ENCODE results near the gene PYHIN1. TPM values are rescaled to one million over a fixed set of nuclear protein-coding genes. Genes with fewer than 3 reads are reported as not detected.

PYHIN1 gene
- polyA plus RNA-seq, 2 of the 4 experiments (the other 2 are of a cell fraction): not detected

DNA sequence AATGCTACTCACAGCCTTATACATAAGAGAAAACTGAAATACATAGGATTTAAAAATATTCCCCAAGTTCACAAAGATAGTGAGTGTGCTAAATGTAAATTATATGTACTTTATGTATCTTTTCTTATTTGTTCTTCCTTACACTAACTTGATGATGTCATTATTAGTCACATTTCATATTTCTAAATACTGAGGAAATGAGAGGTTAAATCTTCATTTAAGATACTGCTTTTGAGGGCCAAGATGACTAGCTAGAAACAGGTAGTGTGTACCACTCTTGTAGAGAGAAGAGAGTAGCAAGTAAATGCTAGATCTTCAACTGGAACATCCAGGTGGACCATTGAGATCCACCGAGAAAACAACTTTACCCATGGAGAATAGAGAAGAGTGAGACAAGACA, 29.8 kb downstream of the PYHIN1 start:
- Histone ChIP-seq H3K4me2 (no peak overlapping the region), H3K4me1 (no peaks in the 10 kb centered on the region), H3K4me3 (no peak overlapping the region), H3K9me3 (no peaks in the 10 kb centered on the region), H3K27ac (no peak overlapping the region)
- 4% methylated on average over 1 of the region's 1 CpG for WGBS (ENCODE audit: missing lambda C conversion rate)
- CTCF ChIA-PET: no interaction called here
- POLR2A ChIA-PET: no interaction called here
- ATAC-seq (no peak), FAIRE-seq (no peak), DNase-seq (ENCODE audit: low read depth in 1 of 2, low spot score in 1 of 2) (no peak)
- TF ChIP-seq ZSCAN20 (CRISPR knock-in tag; IDR thresholded peaks at IDR 0.05): no peak
- TF ChIP-seq ZC3H11A (IDR thresholded peaks at IDR 0.05): no peak
- TF ChIP-seq RFX5 (IDR thresholded peaks at IDR 0.05): no peak
- TF ChIP-seq RCOR1 (IDR thresholded peaks at IDR 0.05; ENCODE audit: low read depth, low read length): no peak
- TF ChIP-seq, protein P1, sequence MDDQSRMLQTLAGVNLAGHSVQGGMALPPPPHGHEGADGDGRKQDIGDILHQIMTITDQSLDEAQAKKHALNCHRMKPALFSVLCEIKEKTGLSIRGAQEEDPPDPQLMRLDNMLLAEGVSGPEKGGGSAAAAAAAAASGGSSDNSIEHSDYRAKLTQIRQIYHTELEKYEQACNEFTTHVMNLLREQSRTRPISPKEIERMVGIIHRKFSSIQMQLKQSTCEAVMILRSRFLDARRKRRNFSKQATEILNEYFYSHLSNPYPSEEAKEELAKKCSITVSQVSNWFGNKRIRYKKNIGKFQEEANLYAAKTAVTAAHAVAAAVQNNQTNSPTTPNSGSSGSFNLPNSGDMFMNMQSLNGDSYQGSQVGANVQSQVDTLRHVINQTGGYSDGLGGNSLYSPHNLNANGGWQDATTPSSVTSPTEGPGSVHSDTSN (IDR thresholded peaks at IDR 0.05): no peak
- TF ChIP-seq, protein P2, sequence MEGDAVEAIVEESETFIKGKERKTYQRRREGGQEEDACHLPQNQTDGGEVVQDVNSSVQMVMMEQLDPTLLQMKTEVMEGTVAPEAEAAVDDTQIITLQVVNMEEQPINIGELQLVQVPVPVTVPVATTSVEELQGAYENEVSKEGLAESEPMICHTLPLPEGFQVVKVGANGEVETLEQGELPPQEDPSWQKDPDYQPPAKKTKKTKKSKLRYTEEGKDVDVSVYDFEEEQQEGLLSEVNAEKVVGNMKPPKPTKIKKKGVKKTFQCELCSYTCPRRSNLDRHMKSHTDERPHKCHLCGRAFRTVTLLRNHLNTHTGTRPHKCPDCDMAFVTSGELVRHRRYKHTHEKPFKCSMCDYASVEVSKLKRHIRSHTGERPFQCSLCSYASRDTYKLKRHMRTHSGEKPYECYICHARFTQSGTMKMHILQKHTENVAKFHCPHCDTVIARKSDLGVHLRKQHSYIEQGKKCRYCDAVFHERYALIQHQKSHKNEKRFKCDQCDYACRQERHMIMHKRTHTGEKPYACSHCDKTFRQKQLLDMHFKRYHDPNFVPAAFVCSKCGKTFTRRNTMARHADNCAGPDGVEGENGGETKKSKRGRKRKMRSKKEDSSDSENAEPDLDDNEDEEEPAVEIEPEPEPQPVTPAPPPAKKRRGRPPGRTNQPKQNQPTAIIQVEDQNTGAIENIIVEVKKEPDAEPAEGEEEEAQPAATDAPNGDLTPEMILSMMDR (IDR thresholded peaks at IDR 0.05): no peak
- TF ChIP-seq RNF2 (IDR thresholded peaks at IDR 0.05; ENCODE audit: borderline replicate concordance, low read depth): no peak
- TF ChIP-seq, protein P3, sequence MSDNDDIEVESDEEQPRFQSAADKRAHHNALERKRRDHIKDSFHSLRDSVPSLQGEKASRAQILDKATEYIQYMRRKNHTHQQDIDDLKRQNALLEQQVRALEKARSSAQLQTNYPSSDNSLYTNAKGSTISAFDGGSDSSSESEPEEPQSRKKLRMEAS (IDR thresholded peaks at IDR 0.05): no peak

DNA sequence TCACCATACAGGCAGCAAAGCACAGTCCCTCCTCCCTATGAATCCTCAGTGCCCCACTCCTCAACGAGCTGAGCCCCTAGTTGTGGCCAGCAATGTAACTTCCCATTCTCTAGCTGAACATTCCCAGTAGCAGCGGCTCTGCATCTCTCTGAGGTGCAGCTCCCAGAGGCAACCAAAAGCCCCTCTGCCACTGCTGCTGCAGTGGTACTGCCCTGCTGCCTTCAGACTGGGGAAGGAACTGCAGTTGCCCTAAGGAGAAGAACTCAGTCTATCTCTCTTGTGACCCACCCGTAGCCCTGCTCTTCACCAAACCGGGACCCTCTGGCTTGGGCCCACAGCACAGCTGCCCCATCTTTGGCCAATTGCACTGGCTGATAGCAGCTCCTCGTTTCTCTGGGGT, 31.6 kb downstream of the PYHIN1 start:
- TF ChIP-seq RARB (CRISPR knock-in tag; IDR thresholded peaks at IDR 0.05) (no peak), SMC3 (IDR thresholded peaks at IDR 0.05) (no peak), FOXS1 (CRISPR knock-in tag; IDR thresholded peaks at IDR 0.05) (no peak), FOSB (CRISPR knock-in tag; IDR thresholded peaks at IDR 0.05) (no peak), BHLHE40 (IDR thresholded peaks at IDR 0.05; ENCODE audit: low read depth, low read length) (no peak), TP53 (CRISPR knock-in tag; IDR thresholded peaks at IDR 0.05) (no peak), CEBPB (IDR thresholded peaks at IDR 0.05) (no peak), RNF2 (IDR thresholded peaks at IDR 0.05; ENCODE audit: borderline replicate concordance, low read depth) (no peak), JUN (IDR thresholded peaks at IDR 0.05) (no peak), GATA3 (IDR thresholded peaks at IDR 0.05; ENCODE audit: borderline replicate concordance) (no peak), ZNF302 (CRISPR knock-in tag; IDR thresholded peaks at IDR 0.05) (no peak)
- TF ChIP-seq, protein P3 (IDR thresholded peaks at IDR 0.05): no peak
- TF ChIP-seq, protein P1 (IDR thresholded peaks at IDR 0.05): no peak
- TF ChIP-seq, protein P4, sequence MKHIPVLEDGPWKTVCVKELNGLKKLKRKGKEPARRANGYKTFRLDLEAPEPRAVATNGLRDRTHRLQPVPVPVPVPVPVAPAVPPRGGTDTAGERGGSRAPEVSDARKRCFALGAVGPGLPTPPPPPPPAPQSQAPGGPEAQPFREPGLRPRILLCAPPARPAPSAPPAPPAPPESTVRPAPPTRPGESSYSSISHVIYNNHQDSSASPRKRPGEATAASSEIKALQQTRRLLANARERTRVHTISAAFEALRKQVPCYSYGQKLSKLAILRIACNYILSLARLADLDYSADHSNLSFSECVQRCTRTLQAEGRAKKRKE (CRISPR knock-in tag; IDR thresholded peaks at IDR 0.05; ENCODE audit: low read depth): no peak
- TF ChIP-seq, protein P5, sequence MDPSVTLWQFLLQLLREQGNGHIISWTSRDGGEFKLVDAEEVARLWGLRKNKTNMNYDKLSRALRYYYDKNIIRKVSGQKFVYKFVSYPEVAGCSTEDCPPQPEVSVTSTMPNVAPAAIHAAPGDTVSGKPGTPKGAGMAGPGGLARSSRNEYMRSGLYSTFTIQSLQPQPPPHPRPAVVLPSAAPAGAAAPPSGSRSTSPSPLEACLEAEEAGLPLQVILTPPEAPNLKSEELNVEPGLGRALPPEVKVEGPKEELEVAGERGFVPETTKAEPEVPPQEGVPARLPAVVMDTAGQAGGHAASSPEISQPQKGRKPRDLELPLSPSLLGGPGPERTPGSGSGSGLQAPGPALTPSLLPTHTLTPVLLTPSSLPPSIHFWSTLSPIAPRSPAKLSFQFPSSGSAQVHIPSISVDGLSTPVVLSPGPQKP (IDR thresholded peaks at IDR 0.05; ENCODE audit: low read depth, low read length): no peak
- WGBS (ENCODE audit: missing lambda C conversion rate): 0% methylated on average over 4 of the region's 5 CpGs
- no peak overlapping the region for H3K4me2 ChIP-seq
- POLR2A ChIA-PET: no interaction called here
- DNase-seq (ENCODE audit: low read depth in 1 of 2, low spot score in 1 of 2) (no peak), ATAC-seq (no peak), FAIRE-seq (no peak)
- H3K4me1 ChIP-seq: no peaks in the 10 kb centered on the region
- CTCF ChIA-PET: no interaction called here
- no peak overlapping the region for H3K27ac ChIP-seq
- H3K4me3 ChIP-seq: no peak overlapping the region
- no peaks in the 10 kb centered on the region for H3K9me3 ChIP-seq

All from A549 (cell line).